HG03558 (cell line): ENCODE measurements around the gene KCTD17.
"Not testable (repeated sequence)": the region's sequence is repeated elsewhere in the genome, so short reads cannot be mapped to it uniquely, and the experiment has no call there.

Experiments used
- ATAC-seq: cut with Tn5 transposase; IDR thresholded peaks from one replicate; pipeline ENCODE4 v1.9.1; 2021; ENCODE audit warnings: moderate number of reproducible peaks; ENCODE audit not compliant: unreplicated experiment; ENCODE audit errors: extremely low read depth

The KCTD17 gene

GRCh38 chr22:37057796-37058510 lies 6.4 kb downstream of the KCTD17 start:
- no peak for ATAC-seq

- ATAC-seq, result no peak
Observed at GRCh38 chr22:37058917-37059701, 7.6 kb downstream of the KCTD17 start.

GRCh38 chr22:37059876-37060449 lies 8.4 kb downstream of the KCTD17 start:
- ATAC-seq, result no peak

GRCh38 chr22:37060801-37061610 lies 9.5 kb downstream of the KCTD17 start:
- no peak for ATAC-seq

GRCh38 chr22:37061611-37062375 lies 10.3 kb downstream of the KCTD17 start:
- ATAC-seq, result no peak

GRCh38 chr22:37062376-37062675 lies 10.8 kb downstream of the KCTD17 start:
- no peak for ATAC-seq

- no peak for ATAC-seq
Observed at GRCh38 chr22:37062702-37063381, 11.3 kb downstream of the KCTD17 start.

GRCh38 chr22:37063431-37064420 lies 12.2 kb downstream of the KCTD17 start:
- ATAC-seq, result no peak

- ATAC-seq, result no peak
Observed at GRCh38 chr22:37064553-37064952, 13.0 kb downstream of the KCTD17 start.

GRCh38 chr22:37065180-37065579 lies 13.6 kb downstream of the KCTD17 start:
- no peak for ATAC-seq

- ATAC-seq, result no peak
Observed at GRCh38 chr22:37065961-37066360, 14.4 kb downstream of the KCTD17 start.

- ATAC-seq, result no peak
Observed at GRCh38 chr22:37067428-37067827, 15.9 kb downstream of the KCTD17 start.

- ATAC-seq, result no peak
Observed at GRCh38 chr22:37068859-37069258, 17.3 kb downstream of the KCTD17 start.

GRCh38 chr22:37069319-37069718 lies 17.8 kb downstream of the KCTD17 start:
- no peak for ATAC-seq

GRCh38 chr22:37069719-37070118 lies 18.2 kb downstream of the KCTD17 start:
- ATAC-seq, result no peak

- no peak for ATAC-seq
Observed at GRCh38 chr22:37070334-37070733, 18.8 kb downstream of the KCTD17 start.

GRCh38 chr22:37070744-37071143 lies 19.2 kb downstream of the KCTD17 start:
- ATAC-seq, result no peak

GRCh38 chr22:37071850-37072592 lies 20.5 kb downstream of the KCTD17 start:
- ATAC-seq, result not testable (repeated sequence)
